HG03103 (cell line): ENCODE results near the gene ZNF473.

ENCODE experiments used
- ATAC-seq: cut with Tn5 transposase; IDR thresholded peaks from one replicate; pipeline ENCODE4 v1.9.1; 2021; ENCODE audit warnings: low read depth; ENCODE audit not compliant: unreplicated experiment

The ZNF473 gene

GRCh38 chr19:50025794-50026549 lies at the start of gene ZNF473:
Gene ZNF473, plus strand, starts transcription at chr19:50026005. Its CDS starts 5,078 bp downstream, at chr19:50031083.
- ATAC-seq: peak; percentile 51

GRCh38 chr19:49976496-49976895 lies 49.3 kb upstream of the ZNF473 start:
- no peak for ATAC-seq

- ATAC-seq: no peak
These were observed 48.7 kb upstream of the ZNF473 start for GRCh38 chr19:49977076-49977475.

- no peak for ATAC-seq
These were observed 47.9 kb upstream of the ZNF473 start for GRCh38 chr19:49977881-49978280.

GRCh38 chr19:49978324-49978723 lies 47.5 kb upstream of the ZNF473 start:
- no peak for ATAC-seq

GRCh38 chr19:49981603-49982593 lies 43.9 kb upstream of the ZNF473 start:
- no peak for ATAC-seq

GRCh38 chr19:49983645-49984229 lies 42.1 kb upstream of the ZNF473 start:
- no peak for ATAC-seq

- ATAC-seq: no peak
These were observed 41.3 kb upstream of the ZNF473 start for GRCh38 chr19:49984491-49984890.

- ATAC-seq: no peak
These were observed 39.9 kb upstream of the ZNF473 start for GRCh38 chr19:49985871-49986270.

GRCh38 chr19:49986354-49986753 lies 39.5 kb upstream of the ZNF473 start:
- no peak for ATAC-seq

- no peak for ATAC-seq
These were observed 38.6 kb upstream of the ZNF473 start for GRCh38 chr19:49987159-49987698.

- ATAC-seq: no peak
These were observed 37.8 kb upstream of the ZNF473 start for GRCh38 chr19:49988007-49988406.

GRCh38 chr19:49988433-49988832 lies 37.4 kb upstream of the ZNF473 start:
- ATAC-seq: no peak

- no peak for ATAC-seq
These were observed 28.1 kb upstream of the ZNF473 start for GRCh38 chr19:49997709-49998108.

GRCh38 chr19:49999371-50000010 lies 26.3 kb upstream of the ZNF473 start:
- ATAC-seq: no peak

GRCh38 chr19:50000038-50000840 lies 25.6 kb upstream of the ZNF473 start:
- ATAC-seq: no peak

GRCh38 chr19:50000841-50001557 lies 24.8 kb upstream of the ZNF473 start:
- no peak for ATAC-seq

- ATAC-seq: no peak
These were observed 24.0 kb upstream of the ZNF473 start for GRCh38 chr19:50001775-50002174.
